Lower leg skin (tissue), 4 donors: Measurements from ENCODE around the gene JMJD4. TPM values are rescaled to one million over a fixed set of nuclear protein-coding genes. Genes with fewer than 3 reads are reported as not detected.

Source experiments
- DNase-seq, 2 donors: peaks; one replicate each; pipeline ENCODE4 v3.0.0-alpha.2; 2019; ENCODE audit warnings: low spot score in 2 of 2
- H3K4me3 ChIP-seq: fragments of 200-600 bp; sonication (generic); 2 replicates; pipeline ENCODE4 v1.5.1; 2017; ENCODE audit warnings: mild to moderate bottlenecking, low read depth; ENCODE audit not compliant: poor library complexity, severe bottlenecking
- POLR2A ChIP-seq, 2 donors: fragments of 450-650 bp; IDR thresholded peaks; one replicate each; pipeline ENCODE4 v1.6.1; 2016 to 2017; ENCODE audit warnings: antibody characterized with exemption in 2 of 2, mild to moderate bottlenecking in 1 of 2, moderate library complexity in 1 of 2
- WGBS, 2 donors: methylation state at CpG; one replicate each; pipeline ENCODE4 v1.1.5; 2018; 5-methylcytosine and 5-hydroxymethylcytosine counted together
- intact Hi-C: fragments of 100-400 bp; cut with DNase I; formaldehyde crosslinking; loops from one replicate; pipeline ENCODE4 v1.15.0; 2023; ENCODE audit warnings: low total_unique reads
- total RNA-seq, 4 donors: library from RNA; depleted of rRNA; stranded (reverse); fragments of >200 nt; gene quantifications; one replicate each; pipeline ENCODE4 v1.1.0, GENCODE V29; 2016
- TF ChIP-seq, protein P1 (sequence below), 3 donors: fragments of 450-650 bp; IDR thresholded peaks; one replicate each; pipeline ENCODE4 v1.5.1; 2016; ENCODE audit warnings: antibody characterized with exemption in 3 of 3, mild to moderate bottlenecking in 3 of 3, moderate library complexity in 2 of 3

JMJD4 gene
- total RNA-seq, 4 donors from 2014 or later = 11.8 to 22.9 (median 14.6) TPM

DNA sequence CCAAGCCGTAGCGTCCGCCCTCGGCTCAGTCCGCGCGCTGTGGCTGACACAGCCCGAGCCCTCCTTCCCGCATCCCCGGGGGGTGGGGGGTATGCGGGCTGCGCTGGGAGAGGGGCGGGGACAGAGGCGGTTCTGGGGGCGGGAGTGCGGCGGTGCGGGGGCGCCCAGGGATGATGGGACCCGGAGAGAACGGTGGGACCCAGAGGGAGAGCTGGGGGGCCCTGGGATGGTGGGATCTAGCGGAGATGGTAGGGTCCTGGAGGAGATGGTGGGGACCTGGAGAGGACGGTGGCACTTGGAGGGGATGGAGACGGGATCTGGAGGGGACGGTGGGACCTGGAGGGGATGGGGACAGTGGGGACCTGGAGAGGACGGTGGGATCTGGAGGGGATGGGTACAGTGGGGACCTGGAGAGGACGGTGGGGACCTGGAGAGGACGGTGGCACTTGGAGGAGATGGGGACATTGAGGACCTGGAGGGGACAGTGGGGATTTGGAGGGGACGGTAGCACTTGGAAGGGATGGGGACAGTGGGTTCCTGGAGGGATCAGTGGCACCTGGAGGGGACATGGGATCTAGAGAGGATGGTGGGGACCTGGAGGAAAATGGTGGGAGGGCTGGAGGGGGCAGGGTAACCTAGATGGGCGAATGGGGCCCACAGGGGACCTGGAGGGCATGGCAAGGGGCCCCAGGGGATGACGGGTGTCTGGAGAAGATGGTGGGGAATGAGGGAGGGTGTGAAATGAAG is 610 bp upstream of the JMJD4 start:
- WGBS, 2 donors = 1% methylated on average over 21 to 31 of the region's 31 CpGs
- peak overlapping the region; percentile 97 for H3K4me3 ChIP-seq
- TF ChIP-seq, protein P1, sequence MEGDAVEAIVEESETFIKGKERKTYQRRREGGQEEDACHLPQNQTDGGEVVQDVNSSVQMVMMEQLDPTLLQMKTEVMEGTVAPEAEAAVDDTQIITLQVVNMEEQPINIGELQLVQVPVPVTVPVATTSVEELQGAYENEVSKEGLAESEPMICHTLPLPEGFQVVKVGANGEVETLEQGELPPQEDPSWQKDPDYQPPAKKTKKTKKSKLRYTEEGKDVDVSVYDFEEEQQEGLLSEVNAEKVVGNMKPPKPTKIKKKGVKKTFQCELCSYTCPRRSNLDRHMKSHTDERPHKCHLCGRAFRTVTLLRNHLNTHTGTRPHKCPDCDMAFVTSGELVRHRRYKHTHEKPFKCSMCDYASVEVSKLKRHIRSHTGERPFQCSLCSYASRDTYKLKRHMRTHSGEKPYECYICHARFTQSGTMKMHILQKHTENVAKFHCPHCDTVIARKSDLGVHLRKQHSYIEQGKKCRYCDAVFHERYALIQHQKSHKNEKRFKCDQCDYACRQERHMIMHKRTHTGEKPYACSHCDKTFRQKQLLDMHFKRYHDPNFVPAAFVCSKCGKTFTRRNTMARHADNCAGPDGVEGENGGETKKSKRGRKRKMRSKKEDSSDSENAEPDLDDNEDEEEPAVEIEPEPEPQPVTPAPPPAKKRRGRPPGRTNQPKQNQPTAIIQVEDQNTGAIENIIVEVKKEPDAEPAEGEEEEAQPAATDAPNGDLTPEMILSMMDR (IDR thresholded peaks at IDR 0.05) = no peak
- intact Hi-C loops = no loop called here
- DNase-seq = no peak

DNA sequence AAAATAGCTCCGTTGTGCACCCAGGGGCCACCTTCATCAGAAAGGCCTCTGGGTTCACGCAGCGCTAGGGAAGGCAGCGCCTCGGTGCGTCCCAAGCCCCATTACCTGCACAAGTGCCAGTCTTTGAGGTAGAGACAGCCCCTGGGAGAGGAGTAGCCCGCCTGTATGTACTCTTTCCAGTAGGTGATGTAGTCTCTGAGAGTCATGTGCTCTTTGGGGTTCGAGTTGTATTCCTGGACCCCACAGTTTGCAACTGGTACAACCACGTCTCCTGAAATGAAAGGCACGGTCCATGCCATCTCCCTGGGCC is 601 bp downstream of the JMJD4 start:
- TF ChIP-seq, protein P1 (IDR thresholded peaks at IDR 0.05) = no peak
- TF ChIP-seq POLR2A (IDR thresholded peaks at IDR 0.05) = no peak
- WGBS, 2 donors = 1 to 3% methylated on average over 10 of the region's 10 CpGs
- DNase-seq = no peak
- H3K4me3 ChIP-seq = peak overlapping the region; percentile 97
- intact Hi-C loops = no loop called here

DNA sequence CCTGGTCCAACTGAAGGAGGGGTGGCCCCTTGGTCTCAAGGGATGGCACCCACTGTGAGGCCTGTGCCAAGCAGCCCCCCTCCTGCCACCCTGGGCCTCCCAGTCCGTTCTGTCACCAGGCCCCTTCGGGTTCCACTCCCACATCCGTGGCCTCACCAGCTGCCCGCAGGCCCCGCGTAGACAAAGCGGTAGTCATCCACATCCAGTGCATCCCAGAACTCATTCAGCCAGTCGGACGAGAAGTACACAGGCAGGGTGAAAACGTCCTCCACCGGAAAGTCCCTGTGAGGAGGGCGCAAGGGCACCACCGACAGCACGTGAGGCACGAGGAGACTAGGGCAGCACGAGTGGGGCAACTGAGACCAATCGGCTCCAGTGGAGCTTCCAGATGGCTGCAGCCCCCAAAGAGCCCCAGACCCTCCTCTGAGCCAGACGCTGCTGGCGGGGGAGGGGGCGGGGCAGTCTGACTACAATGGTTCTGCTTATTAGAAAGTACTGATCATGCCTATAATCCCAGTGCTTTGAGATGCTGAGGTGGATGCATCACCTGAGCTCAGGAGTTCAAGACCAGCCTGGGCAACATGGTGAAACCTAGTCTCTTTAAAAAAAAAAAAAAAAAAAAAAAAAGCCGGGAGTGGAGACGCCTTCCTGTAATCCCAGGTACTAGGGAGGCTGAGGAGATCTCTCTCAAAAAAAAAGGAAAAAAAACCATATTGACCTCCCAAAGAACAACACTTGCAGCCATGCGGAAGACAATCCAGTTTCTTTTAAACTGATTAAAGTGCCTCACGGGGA is 1.2 kb downstream of the JMJD4 start:
- H3K4me3 ChIP-seq = peak overlapping the region; percentile 97
- no peak for DNase-seq
- intact Hi-C loops = no loop called here
- 42 to 44% methylated on average over 23 to 24 of the region's 24 CpGs for WGBS, 2 donors
- TF ChIP-seq, protein P1 (IDR thresholded peaks at IDR 0.05) = no peak
- TF ChIP-seq POLR2A (IDR thresholded peaks at IDR 0.05) = no peak

DNA sequence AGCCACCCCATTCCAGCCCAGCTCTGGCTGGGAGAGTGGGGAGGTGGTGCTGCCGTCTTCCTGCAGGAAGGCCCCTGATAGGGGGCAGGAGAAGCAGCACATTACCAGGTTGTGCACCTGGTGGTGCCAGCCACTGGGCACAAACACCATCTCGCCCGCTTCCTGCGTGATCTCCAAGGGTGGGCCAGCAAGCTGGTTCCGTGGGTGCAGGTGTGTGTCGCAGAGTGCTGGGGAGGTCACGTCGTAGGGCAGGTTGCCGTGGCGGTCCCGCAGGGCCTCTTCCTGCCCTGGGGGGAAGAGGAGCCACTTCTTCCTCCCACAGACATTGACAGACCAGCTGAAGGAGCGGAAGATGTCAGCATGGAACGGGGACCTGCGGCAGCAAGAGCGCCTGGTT is 1.8 kb downstream of the JMJD4 start:
- no peak overlapping the region for H3K4me3 ChIP-seq

DNA sequence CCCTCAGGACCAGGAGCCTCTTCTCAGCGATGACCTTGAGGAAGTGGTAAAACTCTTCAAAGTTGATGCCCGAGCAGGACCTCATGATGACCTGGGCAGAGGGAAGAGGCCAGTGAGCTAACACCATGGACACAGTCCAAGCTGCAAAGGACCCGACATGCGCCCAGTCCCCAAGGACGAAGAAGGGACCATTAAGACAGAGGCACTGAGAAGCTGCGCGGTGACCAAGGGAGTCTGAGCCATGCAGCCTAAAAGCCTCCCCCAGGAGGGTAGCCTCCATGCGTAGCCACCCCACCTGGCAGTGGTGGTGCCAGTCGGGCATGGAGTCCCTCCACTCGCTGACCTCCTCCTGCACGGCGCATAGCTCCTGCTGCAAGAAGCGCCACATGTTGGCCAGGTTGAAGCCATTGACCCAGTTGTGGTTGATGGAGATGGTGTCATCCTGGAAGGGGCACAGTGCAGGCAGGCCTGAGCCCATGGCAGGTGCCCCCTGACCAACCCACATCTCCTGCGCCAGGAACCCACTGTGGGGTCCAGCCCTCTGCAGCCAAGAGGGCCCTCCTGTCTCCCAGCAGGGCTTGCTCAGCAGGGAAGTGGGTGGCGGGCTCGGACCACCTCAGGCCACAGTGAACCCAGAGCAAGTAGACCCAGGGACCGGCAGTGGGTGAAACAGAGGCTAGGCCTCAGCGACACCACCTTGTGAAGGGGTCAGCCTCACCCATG is 2.4 kb downstream of the JMJD4 start:
- TF ChIP-seq, protein P1 (IDR thresholded peaks at IDR 0.05) = no peak
- no peak for TF ChIP-seq POLR2A (IDR thresholded peaks at IDR 0.05)
- no peak for DNase-seq
- no peak overlapping the region for H3K4me3 ChIP-seq
- intact Hi-C loops = no loop called here
- 94 to 95% methylated on average over 16 to 18 of the region's 18 CpGs for WGBS, 2 donors

More for the DNA sequence above, 1.8 kb downstream of the JMJD4 start:
- no peak for DNase-seq
- no peak for TF ChIP-seq POLR2A (IDR thresholded peaks at IDR 0.05)
- TF ChIP-seq, protein P1 (IDR thresholded peaks at IDR 0.05) = no peak
- WGBS, 2 donors = 85 to 89% methylated on average over 15 of the region's 15 CpGs
- intact Hi-C loops = no loop called here
